HG03442 (cell line): ENCODE results near the gene PHF23.

ENCODE experiments used
- ATAC-seq: cut with Tn5 transposase; IDR thresholded peaks from one replicate; pipeline ENCODE4 v1.9.1; 2021; ENCODE audit warnings: mild to moderate bottlenecking, moderate library complexity; ENCODE audit not compliant: unreplicated experiment

Gene PHF23

GRCh38 chr17:7238420-7239090, 702 bp downstream of the PHF23 start:
- no peak for ATAC-seq

- ATAC-seq, result no peak
Observed at GRCh38 chr17:7237761-7238419, 1.4 kb downstream of the PHF23 start.

GRCh38 chr17:7237266-7237760, 1.9 kb downstream of the PHF23 start:
- no peak for ATAC-seq

GRCh38 chr17:7236808-7237207, 2.4 kb downstream of the PHF23 start:
- ATAC-seq, result no peak

GRCh38 chr17:7235693-7236665, 3.3 kb downstream of the PHF23 start:
- ATAC-seq, result no peak

GRCh38 chr17:7234083-7234951, 4.9 kb downstream of the PHF23 start, which contains the start of gene DVL2:
DVL2 (minus strand) TSS chr17:7234517; CDS start chr17:7234262, 255 bp downstream.
- peak; percentile 60 for ATAC-seq

- no peak for ATAC-seq
Observed at GRCh38 chr17:7233701-7234082, 5.6 kb downstream of the PHF23 start.

- ATAC-seq, result no peak
Observed at GRCh38 chr17:7232114-7232513, 7.1 kb downstream of the PHF23 start.

- ATAC-seq, result no peak
Observed at GRCh38 chr17:7229504-7229903, 9.8 kb downstream of the PHF23 start.

- no peak for ATAC-seq
Observed at GRCh38 chr17:7228920-7229319, 10.3 kb downstream of the PHF23 start.

GRCh38 chr17:7226721-7227710, 12.2 kb downstream of the PHF23 start:
- no peak for ATAC-seq

- no peak for ATAC-seq
Observed at GRCh38 chr17:7225711-7226331, 13.4 kb downstream of the PHF23 start.

- ATAC-seq, result no peak
Observed at GRCh38 chr17:7224661-7225111, 14.6 kb downstream of the PHF23 start.

GRCh38 chr17:7224110-7224509, 15.1 kb downstream of the PHF23 start:
- no peak for ATAC-seq

GRCh38 chr17:7223375-7223774, 15.9 kb downstream of the PHF23 start:
- no peak for ATAC-seq

GRCh38 chr17:7222972-7223292, 16.3 kb downstream of the PHF23 start:
- no peak for ATAC-seq

GRCh38 chr17:7222093-7222971, 16.9 kb downstream of the PHF23 start:
- no peak for ATAC-seq
